ENCODE results near the gene SPAG9. TPM values are rescaled to one million over a fixed set of nuclear protein-coding genes. Genes with fewer than 3 reads are reported as not detected.
A peak's percentile ranks its signal among the peaks of the same experiment; 100 is the strongest.

Gene SPAG9
- total RNA-seq, 1 experiment from 2014 or later, result 55.3 TPM

DNA sequence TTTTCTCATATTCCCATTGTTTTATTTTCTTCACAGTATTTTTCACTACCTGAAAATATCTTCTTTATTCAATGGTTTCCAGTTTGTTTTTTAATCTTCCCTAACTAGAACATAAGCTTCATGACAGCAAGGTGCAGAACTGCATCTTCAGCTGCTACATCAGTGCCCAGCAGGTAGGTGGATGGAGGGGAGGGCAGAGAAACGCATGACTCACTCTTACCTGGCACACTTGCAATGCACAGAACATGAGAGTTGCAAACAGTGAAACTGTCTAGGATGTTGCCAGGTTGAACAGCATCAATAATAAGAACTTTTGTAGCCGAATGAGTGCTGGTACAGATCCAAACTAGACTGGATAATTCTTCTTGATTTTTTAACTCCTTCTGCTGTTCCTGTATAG, 127.1 kb downstream of the SPAG9 start:
- no peak for DNase-seq (ENCODE audit: low read depth)

DNA sequence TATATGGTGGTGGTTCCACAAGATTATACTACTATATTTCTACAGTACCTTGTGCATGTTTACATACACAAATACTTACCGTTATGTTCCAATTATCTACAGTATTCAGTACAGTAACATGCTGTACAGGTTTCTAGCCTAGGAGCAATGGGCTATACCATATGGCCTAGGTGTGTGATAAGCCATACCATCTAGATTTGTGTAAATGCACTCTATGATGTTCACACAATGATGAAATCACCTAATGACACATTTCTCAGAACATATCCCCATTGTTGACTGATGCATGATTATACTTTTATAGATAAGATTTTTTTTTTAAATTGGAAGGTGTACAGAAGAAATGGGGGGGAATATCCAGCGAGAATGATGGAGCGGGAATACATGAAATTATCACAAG, 131.5 kb downstream of the SPAG9 start:
- DNase-seq (ENCODE audit: low read depth), result no peak

DNA sequence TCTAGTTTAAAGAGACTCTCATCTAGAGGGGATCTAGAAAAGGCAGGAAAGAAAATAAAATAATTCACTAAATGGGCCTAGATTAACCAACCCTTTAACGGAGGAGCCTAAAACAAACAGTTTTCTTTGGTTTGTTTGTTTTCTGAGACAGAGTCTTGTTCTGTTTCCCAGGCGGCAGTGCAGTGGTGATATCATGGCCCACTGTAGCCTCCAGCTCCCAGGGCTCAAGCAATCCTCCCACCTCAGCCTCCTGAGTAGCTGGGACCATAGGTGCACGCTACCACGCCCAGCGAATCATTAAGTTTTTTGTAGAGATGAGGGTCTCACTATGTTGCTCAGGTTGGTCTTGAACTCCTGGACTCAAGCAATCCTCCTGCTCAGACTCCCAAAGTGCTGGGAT, 132.2 kb downstream of the SPAG9 start:
- DNase-seq (ENCODE audit: low read depth), result no peak

DNA sequence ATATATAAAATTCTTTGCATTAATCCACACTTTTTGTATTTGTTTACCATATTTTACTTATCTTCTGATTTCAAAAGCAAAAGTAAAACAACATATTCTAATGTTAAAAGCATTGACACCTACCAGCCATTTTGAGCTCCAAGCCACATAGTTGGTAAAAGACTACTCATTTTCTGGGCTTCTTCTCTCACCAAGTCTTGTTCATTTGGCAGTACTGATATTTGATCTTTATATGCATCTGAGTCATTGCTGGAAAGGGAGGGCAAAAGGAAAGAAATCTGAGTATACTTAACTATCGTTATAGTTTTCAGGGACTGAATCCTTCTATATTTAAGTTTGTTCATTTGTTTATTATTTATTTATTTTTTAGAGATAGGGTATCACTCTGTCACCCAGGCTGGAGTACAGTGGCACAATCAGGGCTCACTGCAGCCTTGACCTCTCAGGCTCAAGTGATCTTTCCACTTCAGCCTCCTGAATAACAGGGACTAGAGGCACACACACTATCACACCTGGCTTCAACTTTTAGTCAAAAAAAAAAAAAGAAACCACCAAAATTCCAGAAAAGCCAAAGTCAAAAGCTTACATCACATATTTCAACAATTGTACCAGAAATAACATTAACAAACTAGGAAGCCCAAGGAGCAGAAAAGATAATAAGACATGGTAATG, 133.5 kb downstream of the SPAG9 start:
- peak; percentile 20 for DNase-seq (ENCODE audit: low read depth)

DNA sequence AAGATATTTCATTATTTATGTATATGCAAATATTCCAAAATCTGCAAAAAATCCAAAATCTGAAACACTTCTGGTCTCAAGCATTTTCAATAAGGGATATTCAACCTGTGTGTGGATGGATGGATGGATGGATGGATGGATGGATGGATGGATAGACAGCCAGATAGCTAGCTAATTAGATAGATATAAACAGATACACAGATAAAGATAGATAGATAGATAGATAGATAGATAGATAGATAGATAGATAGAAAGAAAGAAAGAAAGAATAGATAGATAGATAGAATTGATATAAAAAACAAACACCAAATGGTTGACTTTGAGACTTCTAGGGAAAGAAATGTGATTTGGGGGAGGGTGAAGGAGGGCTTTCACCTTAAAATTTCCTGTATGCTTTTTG, 139.4 kb downstream of the SPAG9 start:
- no peak for DNase-seq (ENCODE audit: low read depth)

DNA sequence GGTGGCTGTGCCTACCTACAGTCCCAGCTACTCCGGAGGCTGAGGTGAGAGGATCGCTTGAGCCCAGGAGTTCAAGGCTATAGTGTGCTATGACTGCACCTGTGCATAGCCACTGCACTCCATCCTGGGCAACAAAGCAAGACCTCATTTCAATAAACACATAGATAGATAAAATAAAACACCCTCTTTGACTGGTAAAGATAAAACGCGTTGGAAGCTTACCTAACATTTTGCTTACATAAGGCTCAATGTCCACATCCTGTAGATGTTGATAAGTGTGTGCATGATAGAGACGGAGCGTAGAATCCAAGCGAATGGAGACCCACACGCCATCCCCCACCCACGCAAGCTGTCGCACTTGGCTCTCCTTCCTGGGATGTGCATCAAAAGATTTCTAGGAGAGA, 141.1 kb downstream of the SPAG9 start:
- DNase-seq (ENCODE audit: low read depth), result no peak

DNA sequence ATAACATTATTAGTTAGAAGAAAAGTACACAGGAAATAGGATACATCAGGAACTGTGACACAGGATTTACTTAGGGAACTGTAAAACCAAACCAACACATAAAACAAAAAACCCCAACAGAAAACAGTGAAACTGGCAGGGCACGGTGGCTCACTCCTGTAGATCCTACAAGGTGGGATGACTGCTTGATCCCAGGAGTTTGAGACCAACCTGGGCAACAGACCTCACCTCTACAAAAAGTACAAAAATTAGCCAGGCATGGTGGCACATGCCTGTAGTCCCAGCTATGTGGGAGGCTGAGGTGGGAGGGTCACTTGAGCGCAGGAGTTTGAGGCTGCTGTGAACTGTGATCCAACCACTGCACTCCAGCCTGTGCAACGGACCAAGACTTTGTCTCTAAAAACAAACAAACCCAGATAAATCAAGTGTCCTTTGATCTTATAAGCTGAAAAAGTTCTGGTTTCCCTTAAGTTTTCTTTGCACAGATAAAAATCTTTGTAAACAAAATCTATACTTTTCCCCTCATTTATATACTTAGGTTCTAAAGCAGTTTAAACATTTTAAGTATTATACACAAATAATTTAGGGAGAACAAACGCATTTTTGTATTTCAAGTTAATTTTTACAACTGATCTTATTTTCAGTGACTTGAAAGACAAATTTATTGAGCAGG, 143.0 kb downstream of the SPAG9 start:
- DNase-seq (ENCODE audit: low read depth), result no peak

DNA sequence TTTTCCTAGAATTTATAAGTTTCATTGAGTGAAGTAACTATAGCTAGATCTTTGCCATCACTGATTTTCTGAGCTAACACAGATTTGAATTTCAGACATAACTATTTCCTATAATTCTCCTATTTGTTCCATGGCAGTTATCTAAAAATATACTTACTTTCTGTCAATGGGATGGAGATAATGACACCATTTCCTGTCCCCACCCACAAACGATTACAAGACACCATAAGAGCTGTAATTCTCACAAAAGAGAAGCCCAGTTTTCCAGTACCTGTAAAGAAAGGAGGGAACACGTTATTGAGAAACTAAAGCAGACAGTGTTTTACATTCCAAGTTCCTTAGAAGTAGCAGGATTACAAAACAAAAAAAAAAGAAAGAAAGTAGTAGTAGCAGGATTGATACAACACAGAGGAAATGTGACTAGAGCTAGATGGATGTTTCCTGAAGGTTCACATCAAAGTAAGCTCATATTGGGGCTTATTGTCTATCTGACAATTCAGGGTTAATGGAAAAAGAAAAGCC, 143.7 kb downstream of the SPAG9 start:
- no peak for DNase-seq (ENCODE audit: low read depth)

DNA sequence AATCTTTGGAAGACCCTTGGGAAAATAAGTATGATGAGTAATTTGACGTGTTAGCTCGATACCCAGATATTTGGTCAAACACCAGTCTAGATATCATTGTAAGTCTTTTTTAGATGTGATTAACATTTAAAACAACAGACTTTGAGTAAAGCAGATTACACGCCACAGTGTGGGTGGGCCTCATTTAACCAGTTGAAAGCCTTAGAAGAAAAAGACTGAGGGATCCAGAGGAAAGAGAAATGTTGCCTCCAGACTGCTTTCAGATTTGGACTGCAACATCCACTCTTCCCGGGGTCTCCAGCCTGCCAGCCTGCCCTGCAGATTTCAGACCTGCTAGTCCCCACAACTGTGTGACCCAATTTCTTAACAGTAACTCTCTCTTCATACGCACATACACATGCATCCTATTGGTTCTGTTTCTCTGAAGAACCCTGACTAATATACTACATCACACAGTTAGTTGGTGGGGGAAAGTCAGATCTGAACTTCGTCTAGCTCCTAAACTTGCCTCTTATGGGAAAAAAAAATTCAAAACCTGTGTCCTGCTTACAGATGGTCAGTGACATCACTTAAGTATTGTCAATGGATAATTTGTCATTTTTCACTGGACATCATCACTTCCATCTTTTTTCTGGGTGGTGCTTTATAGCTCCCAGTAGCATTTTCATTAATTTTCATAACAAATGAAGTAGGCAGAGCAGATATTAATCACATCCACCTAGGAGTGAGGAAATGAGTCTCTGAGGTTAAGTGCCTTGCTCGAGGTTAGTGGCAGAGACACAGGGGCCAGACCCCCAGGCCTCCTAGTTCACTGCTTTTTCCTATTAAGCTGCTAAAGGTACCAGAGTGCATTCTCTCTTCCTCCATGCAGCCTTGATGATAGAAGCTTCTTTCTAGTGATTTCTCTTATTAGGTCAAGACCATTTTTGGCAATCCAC, 146.8 kb downstream of the SPAG9 start:
- DNase-seq (ENCODE audit: low read depth), result no peak

DNA sequence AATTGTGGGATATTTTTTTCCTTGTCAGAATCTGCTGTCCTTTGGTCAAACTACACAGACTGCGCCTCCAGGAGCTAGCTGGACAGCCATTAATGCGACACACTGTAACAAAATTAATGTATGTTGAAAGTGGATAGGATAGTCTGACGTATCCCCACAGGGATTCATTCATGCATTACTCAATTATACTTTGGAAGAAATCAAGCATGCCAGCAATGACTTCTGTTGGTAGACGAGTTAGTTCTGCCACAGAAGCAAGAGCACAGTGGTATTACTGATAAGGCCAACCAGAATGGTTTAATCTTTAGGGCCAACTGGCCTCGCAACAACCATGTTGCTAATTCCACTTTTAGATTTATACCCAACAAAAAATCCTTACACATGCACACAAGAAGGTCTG, 148.1 kb downstream of the SPAG9 start:
- no peak for DNase-seq (ENCODE audit: low read depth)

DNA sequence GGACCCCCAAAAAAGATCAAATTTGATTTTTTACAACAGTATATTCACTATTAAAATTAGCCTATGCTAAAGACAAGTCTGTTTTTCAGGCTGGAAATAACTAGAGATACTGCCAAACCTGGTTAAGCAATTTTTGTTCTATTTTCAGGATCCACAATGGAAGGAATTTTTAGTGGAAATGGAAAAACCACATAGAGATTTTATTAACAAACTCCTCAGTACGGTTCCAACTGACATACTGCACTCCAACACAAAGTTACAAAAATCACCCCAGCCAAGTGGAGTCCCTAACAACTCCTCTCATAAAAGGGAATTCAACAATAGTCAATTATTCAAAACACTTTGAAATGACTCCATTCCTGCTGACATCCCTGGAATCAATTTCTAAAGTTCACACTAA, 152.9 kb downstream of the SPAG9 start:
- no peak for DNase-seq (ENCODE audit: low read depth)

DNA sequence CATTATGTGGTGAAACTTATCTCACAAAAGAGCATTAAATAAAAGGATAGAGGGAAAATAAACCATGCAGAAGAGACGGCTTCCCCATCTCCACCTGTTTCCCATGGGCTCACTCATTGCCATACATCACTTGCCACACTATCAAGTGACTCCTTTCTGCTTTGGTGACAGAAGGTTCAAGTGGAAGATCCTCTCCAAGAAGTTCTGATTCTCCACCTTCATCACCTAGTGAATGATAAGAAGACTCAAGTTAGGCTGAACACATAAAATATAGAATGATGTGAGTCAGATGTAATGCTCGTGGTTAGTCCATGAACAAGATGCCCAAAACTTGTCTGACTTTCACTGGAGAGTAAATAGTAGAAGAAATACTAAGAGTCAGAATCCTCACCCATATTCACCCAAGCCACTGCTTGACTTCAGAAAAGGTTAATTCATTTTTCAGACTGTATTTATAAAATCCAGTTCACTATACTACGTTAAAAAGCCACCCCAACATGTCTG, 154.5 kb downstream of the SPAG9 start:
- no peak for DNase-seq (ENCODE audit: low read depth)

DNA sequence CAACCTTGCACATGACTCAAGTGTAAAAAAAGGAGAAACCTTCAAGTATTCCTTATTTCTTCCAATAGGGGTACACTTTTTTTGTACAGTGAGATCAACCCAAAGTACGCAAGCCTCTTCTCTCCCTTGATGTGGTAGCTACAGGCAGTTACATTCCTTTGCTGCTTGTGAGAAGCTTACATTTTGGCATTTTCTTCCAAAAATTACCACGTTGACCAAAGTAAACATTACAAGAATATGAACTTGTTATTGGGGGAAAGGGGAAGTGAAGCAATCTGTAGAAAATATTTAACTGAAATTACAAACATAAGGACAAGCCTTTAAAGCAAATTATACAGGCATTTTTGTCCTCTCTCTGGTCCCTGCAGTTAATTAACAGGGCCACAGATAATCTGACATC, 157.5 kb downstream of the SPAG9 start:
- DNase-seq (ENCODE audit: low read depth), result no peak

DNA sequence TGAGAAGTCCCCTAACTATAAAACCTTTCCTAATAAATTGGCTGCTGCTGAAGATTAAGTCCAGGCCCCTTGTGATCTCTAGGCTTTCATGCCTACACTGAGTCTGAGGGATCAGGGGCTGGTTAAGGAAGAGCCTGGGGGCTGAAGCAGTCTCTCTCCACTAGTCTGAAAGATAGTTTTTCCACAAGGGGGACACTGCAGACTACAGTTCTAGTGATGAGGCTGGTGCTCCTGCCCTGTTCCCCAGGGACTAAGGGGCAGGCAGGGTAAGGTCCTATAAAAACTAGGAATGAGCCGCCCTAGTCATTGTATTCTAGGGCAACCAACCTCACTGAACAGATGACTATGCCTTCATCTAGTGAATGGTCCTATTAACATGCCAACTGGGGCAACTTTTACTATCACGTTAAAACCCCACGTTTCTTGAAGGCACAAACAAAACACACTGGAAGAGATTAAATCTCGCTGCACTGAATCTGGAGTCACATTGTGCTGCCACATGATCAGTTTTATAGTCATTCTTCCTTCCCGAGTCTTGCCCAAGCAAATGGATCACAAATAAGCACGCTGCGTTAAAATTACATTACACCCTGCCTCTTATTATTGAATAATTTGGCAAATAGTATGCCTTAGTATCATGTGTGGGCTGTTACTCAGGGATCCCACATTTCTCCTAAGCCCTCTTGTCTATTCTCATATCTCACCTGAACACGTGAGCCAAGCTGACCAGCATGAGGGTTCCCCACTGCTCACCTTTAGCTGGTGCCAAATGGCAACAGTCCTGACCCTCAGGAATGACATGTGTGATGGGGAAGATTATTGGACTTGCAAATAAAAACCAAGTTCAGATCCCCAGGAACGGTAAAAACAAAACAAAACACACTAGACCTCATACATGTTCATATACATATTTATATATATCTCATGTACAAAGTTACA, 159.1 kb downstream of the SPAG9 start:
- DNase-seq (ENCODE audit: low read depth), result no peak

DNA sequence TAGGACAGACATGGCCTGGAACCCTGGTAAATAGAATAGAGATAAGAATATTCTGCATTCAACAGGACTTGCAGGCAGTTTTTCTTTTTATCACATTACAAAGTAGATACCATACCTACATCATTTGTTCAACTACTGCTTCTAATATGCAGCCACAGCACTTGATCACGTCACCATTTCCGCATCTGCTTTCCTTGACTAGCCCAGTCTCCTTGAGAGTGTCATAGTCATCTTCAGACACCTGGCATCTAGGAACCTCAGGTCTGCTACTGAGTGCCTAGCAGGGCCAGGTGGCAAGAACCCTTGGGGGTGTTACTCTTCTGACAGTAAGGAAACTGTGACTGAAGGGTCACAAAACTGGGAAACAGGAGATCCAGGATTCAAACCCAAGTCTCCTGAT, 161.3 kb downstream of the SPAG9 start:
- no peak for DNase-seq (ENCODE audit: low read depth)

DNA sequence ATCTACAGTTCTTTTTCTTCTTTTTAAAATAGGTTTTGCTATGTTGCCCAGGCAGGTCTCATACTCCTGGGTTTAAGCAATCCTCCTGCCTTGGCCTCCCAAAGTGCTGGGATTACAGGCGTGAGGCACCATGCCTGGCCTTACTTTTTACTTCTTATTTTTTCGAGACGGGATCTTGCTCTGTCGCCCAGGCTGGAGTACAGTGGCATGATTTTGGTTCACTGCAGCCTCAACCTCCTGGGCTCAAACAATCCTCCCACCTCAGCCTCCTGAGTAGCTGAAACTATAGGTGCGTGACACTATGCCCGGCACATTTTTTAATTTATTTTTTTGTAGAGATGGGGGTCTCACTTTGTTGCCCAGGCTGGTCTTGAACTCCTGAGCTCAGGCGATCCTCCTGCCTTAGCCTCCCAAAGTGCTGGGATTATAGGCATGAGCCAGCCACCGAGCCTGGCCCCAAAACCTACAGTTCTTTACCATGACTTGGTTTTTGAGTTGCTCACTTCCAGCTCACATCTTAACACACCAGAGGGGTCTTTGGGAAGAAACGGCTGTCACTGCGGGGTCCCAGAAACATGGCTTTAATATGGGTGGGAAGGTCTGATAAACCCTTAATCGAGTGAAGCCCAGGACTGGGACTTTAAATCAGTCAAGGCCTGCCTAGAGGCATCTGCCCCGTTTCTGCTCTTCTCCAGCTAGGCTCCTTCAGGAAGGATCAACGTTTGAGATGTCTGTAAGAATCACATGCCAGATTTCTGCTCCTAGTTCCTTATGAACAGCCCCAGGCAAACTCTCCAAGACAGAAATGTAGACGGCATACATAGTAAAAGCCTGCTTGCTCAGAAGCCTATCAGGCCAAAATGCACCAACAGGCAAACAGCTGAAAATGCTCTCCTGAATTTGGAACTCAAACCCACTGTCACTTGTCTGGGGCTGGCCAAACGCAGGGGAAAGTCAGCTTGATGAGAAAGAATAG, 162.8 kb downstream of the SPAG9 start:
- no peak for DNase-seq (ENCODE audit: low read depth)

DNA sequence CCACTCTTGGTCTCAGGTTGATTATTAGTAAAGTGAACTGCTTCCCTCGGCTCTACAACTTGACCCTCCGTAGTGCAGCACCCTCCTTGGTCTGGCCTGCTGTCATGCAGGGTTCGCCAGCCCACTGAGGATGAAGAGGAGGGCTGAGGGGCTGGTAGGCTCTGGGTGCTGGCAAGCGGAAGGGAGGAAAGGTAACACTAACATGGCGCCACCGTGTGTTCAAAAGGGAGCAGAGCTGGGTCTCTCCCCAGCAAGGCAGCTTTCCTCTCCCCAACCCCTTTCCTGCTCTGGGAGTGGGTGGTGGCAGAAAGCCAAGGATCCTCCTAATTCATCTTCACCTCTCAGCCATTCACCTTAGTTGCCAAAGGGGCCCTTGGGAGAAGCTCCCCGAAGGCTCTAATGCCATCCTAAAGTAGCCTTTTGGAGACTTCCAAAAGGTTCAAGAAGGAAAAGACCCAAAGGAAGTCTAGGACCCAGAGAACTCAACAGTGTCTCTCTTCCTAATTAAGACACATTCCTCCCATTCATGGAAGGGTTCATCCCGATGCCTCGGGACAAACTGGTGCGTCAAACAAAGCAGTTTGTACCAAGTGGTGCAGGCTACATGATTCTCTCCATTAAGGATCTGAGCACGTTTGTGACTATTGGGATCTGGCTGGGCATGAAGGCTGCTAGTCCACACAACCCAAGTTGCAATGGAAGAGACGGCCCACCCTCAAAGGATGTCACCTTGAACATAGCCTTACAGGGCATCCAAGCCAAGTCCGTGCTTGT, 163.7 kb downstream of the SPAG9 start:
- peak; percentile 52 for DNase-seq (ENCODE audit: low read depth)

DNA sequence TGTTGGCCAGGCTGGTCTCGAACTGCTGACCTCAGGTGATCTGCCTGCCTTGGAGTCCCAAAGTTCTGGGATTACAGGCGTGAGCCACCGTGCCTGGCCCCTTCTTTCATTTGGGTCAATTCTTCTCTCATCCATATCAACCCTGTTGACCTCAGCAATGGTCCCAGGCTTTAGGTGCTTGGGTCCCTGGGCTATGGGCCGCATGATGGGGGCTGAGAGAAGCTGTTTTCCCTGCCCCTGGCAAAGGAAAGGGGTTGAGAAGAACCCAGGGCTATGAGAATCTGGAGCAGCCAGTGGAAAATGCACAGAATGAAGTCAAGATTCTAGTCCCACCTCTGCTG, 164.3 kb downstream of the SPAG9 start:
- DNase-seq (ENCODE audit: low read depth), result no peak

DNA sequence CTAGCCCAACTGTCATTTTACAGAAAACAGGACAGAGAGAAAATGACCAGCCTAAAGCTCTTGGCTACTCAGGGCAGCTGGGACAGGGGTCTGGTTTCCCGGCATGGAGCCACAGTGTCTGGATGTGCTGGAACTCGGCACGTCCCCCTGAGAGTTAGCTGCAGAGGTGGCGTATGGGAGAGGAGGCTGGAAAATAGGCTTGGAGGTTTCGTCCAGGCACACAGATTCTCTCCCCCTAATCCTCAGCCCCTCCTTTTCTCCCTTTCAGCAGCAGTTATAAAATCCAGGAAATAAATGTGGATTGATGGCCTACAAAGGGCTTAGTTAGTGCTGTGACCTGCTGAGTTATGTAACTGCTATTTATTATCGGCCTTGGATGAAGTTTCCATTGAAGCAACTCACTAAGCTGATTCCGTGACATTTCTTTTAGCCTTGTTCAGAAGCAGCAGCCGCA, 165.0 kb downstream of the SPAG9 start:
- no peak for DNase-seq (ENCODE audit: low read depth)

Data from RPMI7951 (cell line).